GM19043 (cell line): ENCODE measurements around the gene CMTM8.
A peak's percentile ranks its signal among the peaks of the same experiment; 100 is the strongest.
"Not testable (repeated sequence)": the region's sequence is repeated elsewhere in the genome, so short reads cannot be mapped to it uniquely, and the experiment has no call there.

Experiments used
- ATAC-seq: cut with Tn5 transposase; IDR thresholded peaks from one replicate; pipeline ENCODE4 v1.9.1; 2021; ENCODE audit warnings: low read depth; ENCODE audit not compliant: unreplicated experiment

The CMTM8 gene, protein sequence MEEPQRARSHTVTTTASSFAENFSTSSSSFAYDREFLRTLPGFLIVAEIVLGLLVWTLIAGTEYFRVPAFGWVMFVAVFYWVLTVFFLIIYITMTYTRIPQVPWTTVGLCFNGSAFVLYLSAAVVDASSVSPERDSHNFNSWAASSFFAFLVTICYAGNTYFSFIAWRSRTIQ

DNA sequence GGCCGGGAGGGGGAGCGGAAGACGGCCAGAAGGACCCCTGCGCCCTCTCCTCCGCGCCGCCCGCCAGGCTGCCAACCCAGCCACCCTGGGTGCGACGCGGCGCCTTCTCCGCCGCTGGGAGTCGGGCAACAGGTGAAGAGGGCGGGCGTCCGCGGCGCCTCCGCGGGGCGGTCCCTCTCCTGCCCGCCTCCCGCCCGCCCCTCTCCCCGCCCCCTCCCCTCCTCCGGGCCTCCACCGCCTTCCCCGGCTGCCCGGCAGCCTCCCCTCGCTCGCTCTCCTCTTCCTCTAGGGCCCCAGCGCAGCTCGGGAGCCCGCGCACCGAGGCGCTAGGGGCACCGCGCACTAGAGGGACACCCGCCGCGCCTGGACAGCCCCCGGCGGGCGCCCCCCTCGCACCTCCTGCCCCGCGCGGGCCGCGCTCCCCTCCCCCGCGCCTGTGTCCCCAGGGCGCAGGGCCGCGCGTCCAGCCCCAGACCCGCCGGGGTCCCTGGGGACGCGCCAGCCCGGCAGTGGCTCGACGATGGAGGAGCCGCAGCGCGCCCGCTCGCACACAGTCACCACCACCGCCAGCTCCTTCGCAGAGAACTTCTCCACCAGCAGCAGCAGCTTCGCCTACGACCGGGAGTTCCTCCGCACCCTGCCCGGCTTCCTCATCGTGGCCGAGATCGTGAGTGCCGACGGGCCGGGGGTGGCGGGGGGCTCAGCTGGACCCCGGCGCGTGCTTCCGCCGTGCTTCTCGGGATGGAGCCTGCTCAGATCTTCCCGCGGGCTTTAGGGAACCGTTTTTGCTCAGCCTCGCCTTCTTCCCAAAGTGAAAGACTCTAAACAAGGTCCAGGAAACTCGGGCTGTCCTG is at the start of gene CMTM8:
Gene CMTM8, plus strand, starts transcription at position 228 of the 854 bp plus-strand sequence. Its CDS starts 293 bp downstream, at position 521.
- ATAC-seq = peak; percentile 41

DNA sequence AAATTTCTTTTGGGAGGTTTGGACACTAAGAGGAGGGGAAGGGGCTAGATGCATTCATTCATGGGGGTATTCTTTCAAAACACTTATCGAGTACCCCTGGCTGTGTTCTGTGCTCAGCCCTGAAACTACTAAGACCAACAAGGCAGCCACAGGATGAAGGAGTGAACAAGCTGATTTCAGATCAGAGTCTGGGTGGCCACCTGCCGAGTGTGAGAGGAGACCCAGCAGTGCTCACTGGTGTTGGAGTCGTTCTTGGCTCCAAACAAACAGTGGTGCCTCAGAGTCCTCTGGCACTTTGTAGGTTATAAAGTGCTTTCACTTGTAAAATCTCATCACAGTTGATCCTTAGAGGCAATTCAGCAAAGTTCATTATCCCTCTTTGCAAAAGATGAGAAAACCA is 48.8 kb upstream of the CMTM8 start:
- ATAC-seq = no peak

DNA sequence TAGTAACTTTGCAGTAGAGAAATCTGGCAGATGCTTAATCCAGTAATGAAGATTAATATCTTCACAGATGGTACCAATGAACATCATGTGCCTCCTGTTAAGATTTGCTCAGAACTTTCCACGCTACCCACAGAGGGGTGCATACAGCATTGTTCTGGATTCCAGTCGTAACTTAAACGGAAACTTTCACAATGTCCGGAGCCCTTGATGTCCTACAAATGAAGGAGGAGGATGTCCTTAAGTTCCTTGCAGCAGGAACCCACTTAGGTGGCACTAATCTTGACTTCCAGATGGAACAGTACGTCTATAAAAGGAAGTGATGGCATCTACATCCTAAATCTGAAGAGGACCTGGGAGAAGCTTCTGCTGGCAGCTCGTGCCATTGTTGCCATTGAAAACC is 47.9 kb upstream of the CMTM8 start:
- ATAC-seq = not testable (repeated sequence)

DNA sequence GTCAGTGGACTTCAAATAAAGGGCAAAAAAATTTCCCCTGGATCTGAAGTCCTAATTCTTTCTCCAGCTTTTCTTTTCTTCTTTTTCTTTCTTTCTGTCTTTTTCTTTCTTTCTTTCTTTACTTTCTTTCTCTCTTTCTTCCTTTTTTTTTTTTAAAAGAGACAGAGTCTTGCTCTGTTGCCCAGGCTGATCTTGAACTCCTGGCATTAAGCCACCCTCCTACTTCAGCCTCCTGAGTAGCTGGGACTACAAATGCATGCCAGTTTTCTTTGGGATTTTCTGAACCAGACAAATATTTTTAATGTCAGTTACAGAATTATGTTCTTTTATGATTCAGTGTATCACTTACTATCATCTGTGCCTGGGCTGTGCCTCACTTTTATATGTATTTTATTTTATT is 45.4 kb upstream of the CMTM8 start:
- ATAC-seq = no peak

DNA sequence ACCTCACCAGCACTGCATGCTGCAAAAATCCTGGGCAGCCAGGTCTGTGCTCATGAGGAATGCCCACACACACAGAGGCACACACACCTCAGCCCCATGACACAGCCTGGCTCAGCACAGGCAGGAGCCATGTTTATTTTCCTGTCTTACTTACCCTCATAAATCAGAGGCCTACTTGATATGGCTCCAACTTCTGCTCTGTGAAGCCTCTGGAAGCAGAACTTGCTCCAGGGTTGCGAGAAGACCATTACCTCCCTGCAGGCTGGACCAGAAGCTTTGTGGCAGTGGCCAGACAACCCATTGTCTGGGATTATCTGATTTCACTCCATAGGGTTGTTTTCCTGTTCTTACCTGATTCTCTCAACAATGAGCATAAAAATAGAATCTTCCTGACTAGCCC is 43.8 kb upstream of the CMTM8 start:
- ATAC-seq = no peak

DNA sequence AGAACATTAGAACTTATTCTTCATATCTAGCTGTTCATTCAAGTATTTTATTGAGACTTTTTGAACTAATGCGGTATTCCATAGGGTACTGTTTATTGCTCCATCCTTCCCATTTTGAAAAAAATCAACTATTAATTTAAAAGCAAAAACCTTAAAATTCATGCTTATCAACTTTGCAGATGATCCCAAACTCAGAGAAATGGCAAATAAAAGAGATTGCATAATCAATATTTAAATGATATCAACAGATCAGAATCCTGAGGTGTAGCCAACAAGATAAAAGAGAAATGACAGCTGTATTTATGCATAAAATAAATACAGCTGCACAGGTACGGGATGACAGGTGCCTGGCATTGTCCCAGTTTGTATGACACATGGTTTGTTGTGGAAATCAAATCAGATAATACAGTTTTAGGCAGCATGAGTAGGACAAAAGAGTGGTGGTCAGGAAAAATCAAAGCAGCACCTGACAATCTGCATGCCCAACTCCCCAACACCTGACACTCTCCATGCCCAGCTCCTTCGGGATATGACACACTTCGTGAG is 42.4 kb upstream of the CMTM8 start:
- no peak for ATAC-seq

DNA sequence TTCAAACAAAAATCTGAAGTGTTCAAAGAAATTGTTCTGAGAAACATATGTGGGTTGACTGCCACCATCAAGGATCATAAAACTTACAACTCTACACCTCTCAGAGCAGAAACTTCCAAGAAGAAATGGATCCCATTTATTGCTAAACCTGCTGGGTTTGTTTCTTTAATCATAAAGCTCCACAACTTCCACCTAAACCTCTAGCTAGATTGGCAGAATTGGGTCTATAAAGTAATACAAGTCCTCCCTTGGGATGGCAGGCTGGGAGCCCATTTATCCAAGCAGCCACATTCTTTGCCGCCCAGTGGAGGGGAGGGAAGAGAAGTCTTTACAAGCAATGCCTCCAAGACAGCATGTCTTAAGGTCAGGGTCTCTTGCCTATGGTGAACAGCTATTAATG is 40.5 kb upstream of the CMTM8 start:
- ATAC-seq = no peak

DNA sequence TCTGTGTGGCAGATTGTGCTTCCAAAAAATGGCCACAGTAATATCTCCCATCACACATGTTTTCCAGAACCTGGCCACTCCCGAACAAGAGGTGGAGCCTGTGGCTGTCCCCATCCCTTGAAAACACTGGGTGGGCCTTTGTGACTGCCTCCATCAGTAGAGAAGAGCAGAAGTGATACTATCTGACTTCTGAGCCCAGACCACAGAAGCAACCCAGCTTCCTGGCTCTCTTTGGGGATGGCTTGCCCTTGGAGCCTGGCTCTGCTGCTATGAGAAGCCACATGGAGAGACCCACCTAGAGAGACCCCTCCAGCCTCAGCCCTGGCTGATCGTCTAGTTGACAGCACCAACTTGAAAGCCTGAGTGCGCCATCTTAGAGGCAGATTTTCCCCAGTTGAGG is 39.8 kb upstream of the CMTM8 start:
- no peak for ATAC-seq

DNA sequence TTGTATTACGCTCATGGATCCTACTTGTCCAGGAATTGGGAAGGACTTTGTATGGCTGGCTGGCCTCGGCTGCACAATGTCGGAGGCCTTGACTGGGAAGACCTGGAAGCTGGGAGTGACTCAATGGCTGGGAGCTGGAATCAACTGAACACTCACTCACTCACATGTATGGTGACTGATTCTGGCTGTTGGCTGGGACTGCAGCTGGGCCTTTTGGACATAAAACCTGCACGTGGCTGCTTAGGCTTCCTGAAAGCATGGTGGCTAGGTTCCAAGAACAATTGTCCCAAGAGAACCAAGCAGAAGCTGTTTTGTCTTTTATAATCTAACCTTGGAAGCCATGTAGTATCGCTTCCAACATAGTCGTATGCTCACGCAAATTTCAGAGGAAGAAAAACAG is 38.0 kb upstream of the CMTM8 start:
- ATAC-seq = no peak

DNA sequence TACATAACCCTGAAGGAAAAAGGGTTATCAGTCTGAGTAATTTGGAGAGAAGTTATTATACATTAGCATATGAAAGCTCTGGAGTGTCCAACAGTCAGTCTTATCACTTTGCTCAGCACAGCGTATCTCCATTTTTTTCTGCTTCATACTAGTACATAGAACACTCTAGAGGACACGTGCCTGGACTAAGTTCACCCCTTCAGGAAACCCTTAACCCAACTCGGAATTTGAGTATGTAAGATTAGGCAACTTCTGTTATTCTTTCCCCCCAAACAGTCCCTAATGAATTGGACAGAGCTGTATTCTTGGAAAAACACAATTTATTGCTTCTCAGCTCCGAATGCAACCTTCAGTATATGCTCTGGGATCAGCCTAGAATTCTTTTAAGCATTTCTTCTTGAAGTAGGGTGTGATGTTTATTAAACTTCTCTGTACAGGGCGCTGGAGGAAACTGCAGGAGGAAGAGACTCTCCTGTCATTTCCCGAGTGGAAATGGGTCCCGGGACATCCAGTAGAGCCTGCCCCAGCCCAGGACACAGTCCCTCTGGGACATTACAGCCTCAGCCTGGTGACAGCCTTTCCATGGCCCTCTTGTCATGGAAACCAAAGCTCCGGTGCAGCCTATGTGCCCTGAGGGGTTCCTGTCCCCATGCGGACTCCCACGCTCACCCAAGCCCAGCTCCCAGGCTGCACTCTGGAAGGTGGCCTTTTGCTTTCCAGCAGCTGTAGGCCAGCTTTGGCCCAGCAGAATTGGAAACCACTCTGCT is 37.3 kb upstream of the CMTM8 start:
- ATAC-seq = no peak

DNA sequence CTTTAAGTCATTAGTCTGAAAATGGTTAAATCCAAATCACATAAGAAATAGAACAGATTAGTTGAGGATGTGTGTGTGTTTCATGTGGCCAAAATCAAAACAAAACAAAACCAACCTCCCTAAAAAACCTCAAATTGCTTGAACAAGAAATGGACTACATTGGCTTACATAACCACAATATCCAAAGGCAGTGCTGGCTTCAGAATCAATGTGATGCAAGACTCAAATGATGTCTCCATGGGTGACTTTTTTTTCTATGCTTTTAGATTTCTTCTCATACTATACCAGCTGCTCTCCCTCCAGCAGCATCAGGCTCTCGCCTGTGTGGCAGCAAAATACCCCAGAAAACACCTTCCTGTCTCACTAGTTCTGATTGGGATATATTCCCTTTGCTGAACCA is 36.0 kb upstream of the CMTM8 start:
- ATAC-seq = no peak

DNA sequence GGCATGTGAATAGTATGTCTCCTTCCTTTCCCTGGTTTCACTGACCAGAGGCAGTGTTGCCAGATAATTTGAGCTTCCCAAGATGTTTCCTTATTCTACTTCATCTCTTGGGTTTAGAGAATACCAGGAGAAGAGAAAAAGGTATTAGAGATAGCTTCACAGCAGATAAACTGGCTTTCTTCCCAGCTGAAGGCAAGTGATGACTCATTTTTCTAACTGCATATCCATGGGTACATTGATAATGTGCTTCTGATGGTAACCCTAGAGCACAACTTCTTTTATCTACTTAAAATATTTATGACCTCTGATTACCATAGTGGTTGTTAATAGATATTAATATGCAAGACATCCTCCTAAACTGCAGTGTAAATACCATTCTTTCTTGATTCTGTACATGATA is 34.6 kb upstream of the CMTM8 start:
- ATAC-seq = no peak

DNA sequence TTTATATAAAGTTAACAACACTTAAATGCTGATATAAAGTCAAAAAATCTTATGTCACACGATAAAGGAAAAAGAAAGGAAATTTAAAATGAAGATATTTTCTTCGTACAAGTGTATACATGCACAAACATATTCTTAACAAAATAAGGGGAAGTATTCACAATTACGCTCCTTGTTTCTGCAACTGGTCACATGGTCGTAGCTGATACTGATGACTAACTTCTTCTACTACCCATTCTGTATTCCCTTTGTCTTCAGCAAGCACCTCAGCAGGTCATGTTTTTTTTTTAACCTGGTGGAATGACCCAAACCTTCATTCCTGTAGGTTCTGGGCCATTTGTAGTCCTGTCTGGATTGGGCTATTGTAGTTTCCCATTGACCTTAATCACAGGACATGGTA is 30.0 kb upstream of the CMTM8 start:
- no peak for ATAC-seq

DNA sequence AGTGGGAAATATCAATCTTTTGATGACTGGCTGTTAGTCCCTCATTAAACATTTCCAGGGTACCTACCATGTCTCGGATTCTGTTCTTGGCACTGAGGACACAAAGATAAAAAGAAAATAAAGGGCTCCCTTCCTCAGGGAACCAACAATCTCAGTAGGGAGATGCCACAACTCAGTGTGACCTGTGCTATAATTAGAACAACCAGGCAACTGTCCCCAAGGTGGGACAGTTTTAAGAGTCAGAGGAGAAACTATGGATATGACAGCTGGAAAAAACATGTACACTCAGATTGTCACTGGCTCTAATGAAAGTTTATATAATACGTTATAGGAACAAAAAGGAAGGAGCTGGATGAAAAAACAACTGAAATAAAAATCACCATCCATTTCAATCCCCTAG is 23.3 kb upstream of the CMTM8 start:
- ATAC-seq = no peak

DNA sequence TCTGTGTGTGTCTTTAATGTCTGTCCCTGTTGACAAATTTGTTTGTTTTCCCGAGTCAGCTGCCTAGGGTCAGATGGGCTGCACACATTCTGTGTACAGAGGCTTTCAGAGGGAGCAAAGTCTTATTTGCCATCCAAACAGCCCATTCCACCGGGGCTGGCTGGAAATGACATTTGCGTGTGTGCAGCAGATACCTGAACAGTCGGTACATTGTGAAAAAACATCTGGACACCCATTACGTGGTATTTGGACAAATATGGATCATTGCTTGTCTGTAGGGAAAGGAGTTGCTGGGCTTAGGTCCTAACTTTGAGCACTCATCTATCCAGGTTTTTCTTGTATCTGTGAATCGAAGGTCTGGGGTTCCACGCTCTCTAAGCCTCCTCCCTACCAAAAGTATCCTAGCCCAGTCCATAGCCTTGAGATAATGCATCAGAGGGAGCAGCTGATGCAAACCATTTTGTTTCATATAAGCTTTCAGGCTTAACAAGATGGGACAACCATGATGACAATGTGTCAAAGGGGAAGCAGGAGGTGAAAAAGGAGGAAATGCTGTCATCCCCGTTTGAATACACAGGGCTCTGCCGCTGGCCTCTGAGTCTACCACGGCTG is 22.2 kb upstream of the CMTM8 start:
- no peak for ATAC-seq

DNA sequence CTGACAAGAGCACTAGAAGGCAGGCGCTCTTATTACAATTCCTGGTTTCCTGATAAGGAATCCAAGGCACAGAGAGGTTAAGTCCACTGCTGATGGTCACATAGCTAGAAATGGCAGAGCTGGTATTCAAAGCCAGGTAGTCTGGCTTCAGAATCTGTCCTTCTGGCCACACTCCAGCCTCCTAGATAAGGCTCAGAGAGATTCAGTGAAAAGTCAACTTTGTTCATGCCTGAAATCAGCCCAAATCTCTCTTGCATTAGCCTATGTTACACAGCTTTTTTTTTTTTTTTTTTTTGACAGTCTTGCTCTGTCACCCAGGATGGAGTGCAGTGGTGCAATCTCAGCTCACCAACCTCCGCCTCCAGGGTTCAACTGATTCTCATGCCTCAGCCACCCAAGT is 21.1 kb upstream of the CMTM8 start:
- no peak for ATAC-seq

DNA sequence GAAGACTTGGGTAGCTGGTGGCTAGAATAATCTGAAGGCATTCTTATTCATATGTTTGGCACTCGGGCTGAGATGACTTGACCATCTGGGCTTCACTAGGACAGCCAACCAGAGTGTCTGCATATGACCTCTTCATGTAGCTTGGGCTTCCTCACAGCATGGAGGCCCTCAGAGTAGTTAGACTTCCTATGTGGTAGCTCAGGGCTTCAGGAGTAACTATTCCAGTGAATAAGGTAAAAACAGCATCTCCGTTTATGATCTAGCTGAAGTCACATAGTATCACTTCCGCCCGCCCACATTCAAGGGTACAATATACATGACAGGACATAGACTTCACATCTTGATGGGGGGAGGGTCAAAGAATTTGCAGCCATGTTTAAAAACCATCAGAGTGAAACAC is 18.9 kb upstream of the CMTM8 start:
- ATAC-seq = no peak

DNA sequence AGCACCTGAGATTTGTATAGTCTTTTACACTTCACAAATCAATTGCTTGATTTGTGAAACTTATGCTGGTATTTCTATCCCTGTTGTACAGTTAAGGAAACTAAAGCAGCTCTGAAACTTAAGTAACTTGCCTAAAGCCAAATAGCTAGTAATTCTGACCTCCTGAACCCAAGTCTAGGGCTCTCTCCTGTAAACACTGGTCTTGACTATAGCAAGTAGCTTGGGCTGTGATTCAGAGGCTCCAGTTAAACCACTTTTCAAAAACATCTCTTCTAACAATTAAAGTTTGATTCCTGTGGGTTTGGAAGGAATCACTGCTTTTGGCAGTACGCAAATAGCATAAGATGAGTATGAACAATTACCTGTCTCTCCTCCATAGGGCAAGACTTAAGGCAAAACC is 18.5 kb upstream of the CMTM8 start:
- no peak for ATAC-seq

DNA sequence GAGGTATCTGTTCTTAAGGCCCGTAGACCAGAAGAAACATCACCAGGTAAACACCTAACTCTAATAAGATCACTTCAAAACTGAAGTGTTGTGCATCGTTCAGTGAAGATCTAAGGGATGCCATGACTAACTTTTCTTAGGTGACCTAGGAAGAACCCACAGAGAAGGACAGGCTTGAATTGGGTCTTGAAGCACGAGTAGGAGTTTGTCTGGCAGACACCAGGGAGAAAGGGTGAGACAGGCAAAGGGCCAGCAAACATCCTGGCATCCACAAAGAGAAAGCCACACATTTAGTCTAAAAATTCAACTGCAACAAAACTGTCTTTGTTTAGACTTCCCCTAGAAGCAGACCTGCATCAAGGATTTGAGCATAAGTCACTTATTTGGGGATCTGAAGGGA is 15.5 kb upstream of the CMTM8 start:
- ATAC-seq = no peak

DNA sequence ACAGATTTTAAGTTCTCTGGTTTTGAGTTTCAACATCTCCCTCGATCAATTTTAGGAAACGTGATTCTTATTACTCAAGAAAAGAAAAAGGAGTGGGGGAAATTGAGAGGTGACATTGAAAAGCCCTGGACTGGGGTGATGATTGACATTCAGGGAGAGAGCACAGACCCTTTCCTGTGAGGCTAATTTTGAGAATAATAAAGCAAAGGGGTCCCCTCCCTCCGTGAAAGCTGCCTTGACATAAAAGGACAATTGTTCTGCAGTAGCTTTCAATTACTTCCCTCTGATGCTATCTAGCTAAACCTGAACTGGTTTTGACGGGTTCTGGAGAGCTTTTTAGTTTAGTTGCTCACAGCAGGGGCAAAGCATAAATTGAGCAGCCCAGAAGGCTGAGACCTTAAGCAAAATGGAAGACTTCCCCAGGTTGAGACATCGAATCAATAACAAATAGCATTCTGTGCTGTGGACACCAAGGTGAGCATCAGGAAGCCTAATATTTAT is 14.4 kb upstream of the CMTM8 start:
- no peak for ATAC-seq
